Neuronal stem cell (in vitro differentiated cells): Measurements from ENCODE around the gene HGS.

Experiments used
- DNase-seq: peaks from one replicate; pipeline ENCODE4 v3.0.0-alpha.2; 2013; ENCODE audit warnings: low spot score
- H2AFZ ChIP-seq: one replicate; pipeline ENCODE4 v1.6.1; 2013; ENCODE audit warnings: mild to moderate bottlenecking, low read length, inconsistent platforms
- H2AK5ac ChIP-seq: 2 replicates; pipeline ENCODE4 v1.6.1; 2013; ENCODE audit warnings: low read depth, mild to moderate bottlenecking, inconsistent platforms, low read length, moderate library complexity, mixed read lengths
- H2BK120ac ChIP-seq: 2 replicates; pipeline ENCODE4 v1.6.1; 2013; ENCODE audit warnings: low read depth, mild to moderate bottlenecking, inconsistent platforms, low read length, moderate library complexity, mixed read lengths
- H2BK12ac ChIP-seq: one replicate; pipeline ENCODE4 v1.6.1; 2013; ENCODE audit warnings: low read length, inconsistent platforms
- H2BK15ac ChIP-seq: 2 replicates; pipeline ENCODE4 v1.6.1; 2013; ENCODE audit warnings: mild to moderate bottlenecking, low read length, inconsistent platforms, mixed read lengths
- H2BK5ac ChIP-seq: one replicate; pipeline ENCODE4 v1.6.1; 2013; ENCODE audit warnings: inconsistent platforms, mild to moderate bottlenecking, low read length, moderate library complexity
- H3K14ac ChIP-seq: one replicate; pipeline ENCODE4 v1.6.1; 2013; ENCODE audit warnings: low read length, inconsistent platforms
- H3K18ac ChIP-seq: 2 replicates; pipeline ENCODE4 v1.6.1; 2013; ENCODE audit warnings: low read length, inconsistent platforms
- H3K23ac ChIP-seq: 2 replicates; pipeline ENCODE4 v1.6.1; 2013; ENCODE audit warnings: low read depth, mild to moderate bottlenecking, mixed read lengths, low read length, inconsistent platforms; ENCODE audit not compliant: poor library complexity
- H3K27ac ChIP-seq: replicated peaks from 3 replicates; pipeline ENCODE4 v1.5.1; 2013; ENCODE audit warnings: low read length, inconsistent platforms
- H3K27me3 ChIP-seq, 3 experiments: 2 replicates each; pipeline ENCODE4 v1.6.1; 2013; ENCODE audit warnings: low read length in 3 of 3, mild to moderate bottlenecking in 2 of 3, inconsistent platforms in 1 of 3, low read depth in 1 of 3, mixed read lengths in 1 of 3, moderate library complexity in 1 of 3; ENCODE audit not compliant: control insufficient read depth in 3 of 3, insufficient read depth in 3 of 3
- H3K36me3 ChIP-seq, 2 donors: replicated peaks in 1 of 2; 2 replicates each; pipeline ENCODE4 v1.6.1; 2013; ENCODE audit warnings: low read length in 2 of 2; ENCODE audit not compliant: control insufficient read depth in 2 of 2, insufficient read depth in 2 of 2
- H3K4ac ChIP-seq: 2 replicates; pipeline ENCODE4 v1.6.1; 2013; ENCODE audit warnings: inconsistent platforms, mild to moderate bottlenecking, low read length, moderate library complexity
- H3K4me1 ChIP-seq, 2 donors: 1 replicate in 1 of 2; 2 replicates in 1 of 2; pipeline ENCODE4 v1.6.1; 2013; ENCODE audit warnings: low read length in 2 of 2, low read depth in 1 of 2; ENCODE audit not compliant: control insufficient read depth in 2 of 2, insufficient read depth in 1 of 2
- H3K4me2 ChIP-seq: one replicate; pipeline ENCODE4 v1.6.1; 2013; ENCODE audit warnings: mild to moderate bottlenecking, low read length, inconsistent platforms; ENCODE audit not compliant: insufficient read depth, poor library complexity, severe bottlenecking
- H3K4me3 ChIP-seq, 2 donors: 2 replicates each; pipeline ENCODE4 v1.5.1; 2013; ENCODE audit warnings: low read length in 2 of 2, mild to moderate bottlenecking in 2 of 2, inconsistent platforms in 1 of 2, moderate library complexity in 1 of 2
- H3K79me1 ChIP-seq: one replicate; pipeline ENCODE4 v1.6.1; 2013; ENCODE audit warnings: low read depth, mild to moderate bottlenecking, inconsistent platforms, low read length, moderate library complexity
- H3K9ac ChIP-seq: one replicate; pipeline ENCODE4 v1.6.1; 2013; ENCODE audit warnings: mild to moderate bottlenecking, low read depth, low read length, inconsistent platforms; ENCODE audit not compliant: poor library complexity
- H3K9me3 ChIP-seq, 2 donors: replicated peaks in 1 of 2; 2 replicates each; pipeline versions ENCODE3 to v1.6.1; 2013; ENCODE audit warnings: low read length in 2 of 2, mild to moderate bottlenecking in 2 of 2, inconsistent platforms in 1 of 2, low read depth in 1 of 2, mixed read lengths in 1 of 2, moderate library complexity in 1 of 2; ENCODE audit not compliant: control insufficient read depth in 2 of 2, insufficient read depth in 1 of 2
- H4K8ac ChIP-seq: one replicate; pipeline ENCODE4 v1.6.1; 2013; ENCODE audit warnings: low read depth, mild to moderate bottlenecking, inconsistent platforms, low read length, moderate library complexity
- H4K91ac ChIP-seq: one replicate; pipeline ENCODE4 v1.6.1; 2013; ENCODE audit warnings: low read length, low read depth, mild to moderate bottlenecking, inconsistent platforms; ENCODE audit not compliant: poor library complexity
- WGBS, 2 donors: extraction: QIAGEN DNeasy Blood & Tissue Kit; methylation state at CpG; one replicate each; pipeline ENCODE4 v1.1.7; 2013; ENCODE audit warnings: missing lambda C conversion rate in 2 of 2, mixed read lengths in 1 of 2; ENCODE audit not compliant: insufficient read length in 2 of 2, insufficient replicate concordance in 1 of 2; ENCODE audit errors: extremely low coverage in 2 of 2; 5-methylcytosine and 5-hydroxymethylcytosine counted together

HGS gene

GRCh38 chr17:81711814-81712467 lies 28.1 kb downstream of the HGS start, which contains the start of gene SLC25A10:
TSS of gene SLC25A10 (plus strand) at chr17:81712284. CDS start at chr17:81712427, 143 bp downstream.
- peak; percentile 78 for DNase-seq
- Histone ChIP-seq H2BK5ac (no peak within 1 kb of the TSS), H2BK12ac (peak within 1 kb of the TSS; percentile 41), H3K23ac (peak within 1 kb of the TSS; percentile 91), H3K4ac (no peak within 1 kb of the TSS), H3K79me1 (peaks cover 28% of the 10 kb centered on the region), H3K18ac (peak within 1 kb of the TSS; percentile 94), H3K4me1 (peaks cover 21 to 26% of the 10 kb centered on the region in 2 donors), H3K9ac (peak within 1 kb of the TSS; percentile 88), H3K9me3 (no peaks in the 10 kb centered on the region), H2AK5ac (peak within 1 kb of the TSS; percentile 86), H3K27ac (no peak within 1 kb of the TSS), H3K14ac (peak within 1 kb of the TSS; percentile 82), H2BK120ac (no peak within 1 kb of the TSS), H4K91ac (no peak within 1 kb of the TSS), H2BK15ac (peak within 1 kb of the TSS; percentile 67), H4K8ac (no peak within 1 kb of the TSS), H3K27me3 (peaks cover 0 to 14% (median 0%) of the 10 kb centered on the region in 3 experiments), H3K4me2 (peak within 1 kb of the TSS; percentile 98), H3K36me3 (peaks cover 17 to 34% of the 10 kb centered on the region in 2 donors), H3K4me3 (peak within 1 kb of the TSS; percentile 81 to 96), H2AFZ (peak within 1 kb of the TSS; percentile 98)
- WGBS, 2 donors, result no CpG with 5 or more reads among the region's 89 CpGs

GRCh38 chr17:81712468-81713003 lies 28.7 kb downstream of the HGS start:
- H3K4me1 ChIP-seq, result peaks cover 21 to 26% of the 10 kb centered on the region in 2 donors
- peak overlapping the region; percentile 98 for H3K4me2 ChIP-seq
- no peaks in the 10 kb centered on the region for H3K9me3 ChIP-seq
- H4K91ac ChIP-seq, result no peak overlapping the region
- no CpG with 5 or more reads among the region's 41 CpGs for WGBS, 2 donors
- no peak for DNase-seq
- peak overlapping the region; percentile 82 for H3K14ac ChIP-seq
- H3K79me1 ChIP-seq, result peaks cover 28% of the 10 kb centered on the region
- peak overlapping the region; percentile 91 for H3K23ac ChIP-seq
- H3K27me3 ChIP-seq, result peaks cover 0 to 14% (median 0%) of the 10 kb centered on the region in 3 experiments
- peak overlapping the region; percentile 81 to 96 for H3K4me3 ChIP-seq
- no peak overlapping the region for H3K4ac ChIP-seq
- H3K9ac ChIP-seq, result peak overlapping the region; percentile 88
- H2AFZ ChIP-seq, result peak overlapping the region; percentile 98
- H4K8ac ChIP-seq, result no peak overlapping the region
- peak overlapping the region; percentile 86 for H2AK5ac ChIP-seq
- no peak overlapping the region for H2BK5ac ChIP-seq
- no peak overlapping the region for H2BK15ac ChIP-seq
- no peak overlapping the region for H2BK120ac ChIP-seq
- H3K36me3 ChIP-seq, result peaks cover 13 to 32% of the 10 kb centered on the region in 2 donors
- peak overlapping the region; percentile 30 for H2BK12ac ChIP-seq
- no peak overlapping the region for H3K27ac ChIP-seq
- peak overlapping the region; percentile 94 for H3K18ac ChIP-seq

- no peak overlapping the region for H4K91ac ChIP-seq
- DNase-seq, result no peak
- H3K4me2 ChIP-seq, result peak overlapping the region; percentile 98
These were observed 29.3 kb downstream of the HGS start for GRCh38 chr17:81713004-81713555.

More at GRCh38 chr17:81713004-81713555, 29.3 kb downstream of the HGS start:
- Histone ChIP-seq H3K79me1 (peaks cover 28% of the 10 kb centered on the region), H2AFZ (peak overlapping the region; percentile 98), H3K14ac (peak overlapping the region; percentile 97), H3K4ac (no peak overlapping the region), H2BK5ac (no peak overlapping the region), H3K27me3 (peaks cover 0 to 14% (median 0%) of the 10 kb centered on the region in 3 experiments), H3K9me3 (no peaks in the 10 kb centered on the region), H2BK15ac (peak overlapping the region; percentile 58), H3K23ac (peak overlapping the region; percentile 91), H2BK12ac (peak overlapping the region; percentile 30), H2BK120ac (no peak overlapping the region), H3K4me3 (peak overlapping the region; percentile 81 to 96), H2AK5ac (peak overlapping the region; percentile 86), H3K36me3 (peaks cover 10 to 32% of the 10 kb centered on the region in 2 donors), H3K9ac (peak overlapping the region; percentile 88), H4K8ac (no peak overlapping the region), H3K18ac (peak overlapping the region; percentile 27), H3K27ac (peak overlapping the region; percentile 27), H3K4me1 (peaks cover 21 to 26% of the 10 kb centered on the region in 2 donors)
- WGBS, 2 donors, result no CpG with 5 or more reads among the region's 18 CpGs
